Erythroblast (primary cell): Measurements from ENCODE around the gene UGT1A5.

ENCODE experiments used
- GATA1 ChIP-seq: IDR thresholded peaks from 2 replicates; pipeline ENCODE4 v1.6.1; 2011; ENCODE audit warnings: low read depth, mild to moderate bottlenecking, control low read depth, low read length, moderate library complexity
- POLR2A ChIP-seq: IDR thresholded peaks from 2 replicates; pipeline ENCODE4 v1.6.1; 2011; ENCODE audit warnings: mild to moderate bottlenecking, low read length

DNA sequence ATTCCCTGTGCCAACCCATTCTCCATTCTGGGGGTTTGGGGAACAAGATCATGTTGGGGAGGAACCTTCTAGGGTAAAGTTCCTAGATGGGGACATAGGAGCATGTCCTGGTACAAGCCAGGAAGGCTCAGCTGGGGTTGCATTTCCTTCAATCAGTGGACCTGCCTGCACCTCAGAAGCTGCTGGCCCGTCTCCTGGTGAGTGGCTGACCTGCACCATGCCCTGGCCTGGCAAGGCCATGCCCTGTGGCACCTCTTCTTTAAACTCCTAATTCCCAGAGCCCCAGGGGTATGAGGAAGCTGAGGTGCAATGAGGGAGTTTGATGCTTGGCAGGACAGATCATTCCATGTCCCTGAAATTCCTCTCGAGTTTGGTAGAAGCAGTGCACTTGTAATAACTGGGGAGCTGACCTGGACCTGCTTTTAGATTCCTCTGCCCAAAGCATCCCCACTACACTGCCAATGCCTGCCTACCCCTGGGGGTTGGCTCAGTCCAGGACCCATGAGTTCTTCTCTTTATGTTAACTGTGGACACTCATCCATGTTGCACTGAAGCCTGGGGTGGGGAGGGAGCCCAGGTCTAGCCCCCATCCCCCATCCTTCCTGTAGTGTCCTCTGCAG is 90.7 kb downstream of the UGT1A5 start:
- TF ChIP-seq POLR2A (no peak), GATA1 (no peak)
